GM08714 (cell line): Measurements from ENCODE around the gene NCAPD2.
"Not testable (repeated sequence)": the region's sequence is repeated elsewhere in the genome, so short reads cannot be mapped to it uniquely, and the experiment has no call there.

Experiments used
- H3K4me3 ChIP-seq: fragments of 200-500 bp; sonication (Bioruptor generic); 2 replicates; pipeline ENCODE4 v1.5.1; 2014; ENCODE audit warnings: mild to moderate bottlenecking, low read length, inconsistent platforms
- ZNF274 ChIP-seq: IDR thresholded peaks from 2 replicates; pipeline ENCODE4 v1.6.1; 2012; ENCODE audit warnings: mild to moderate bottlenecking, low read depth, low read length

NCAPD2 gene

GRCh38 chr12:6553051-6553868 lies 59.4 kb downstream of the NCAPD2 start:
- H3K4me3 ChIP-seq = no peak overlapping the region
- no peak for TF ChIP-seq ZNF274

- TF ChIP-seq ZNF274 = no peak
- peak overlapping the region; percentile 94 for H3K4me3 ChIP-seq
Observed at GRCh38 chr12:6554168-6555017, 60.5 kb downstream of the NCAPD2 start.

GRCh38 chr12:6555018-6555691 lies 61.3 kb downstream of the NCAPD2 start:
- TF ChIP-seq ZNF274 = no peak
- H3K4me3 ChIP-seq = peak overlapping the region; percentile 94

GRCh38 chr12:6556496-6556817 lies 62.6 kb downstream of the NCAPD2 start:
- H3K4me3 ChIP-seq = not testable (repeated sequence)

GRCh38 chr12:6556857-6557256 lies 63.0 kb downstream of the NCAPD2 start:
- no peak for TF ChIP-seq ZNF274

GRCh38 chr12:6558014-6558760 lies 64.3 kb downstream of the NCAPD2 start:
- not testable (repeated sequence) for H3K4me3 ChIP-seq

More at GRCh38 chr12:6556857-6557256, 63.0 kb downstream of the NCAPD2 start:
- H3K4me3 ChIP-seq = no peak overlapping the region

- H3K4me3 ChIP-seq = no peak overlapping the region
- no peak for TF ChIP-seq ZNF274
Observed at GRCh38 chr12:6559500-6559899, 65.6 kb downstream of the NCAPD2 start.

GRCh38 chr12:6560501-6561205 lies 66.8 kb downstream of the NCAPD2 start:
- no peak for TF ChIP-seq ZNF274
- no peak overlapping the region for H3K4me3 ChIP-seq

- H3K4me3 ChIP-seq = no peak overlapping the region
- no peak for TF ChIP-seq ZNF274
Observed at GRCh38 chr12:6562881-6563280, 69.0 kb downstream of the NCAPD2 start.

- H3K4me3 ChIP-seq = no peak overlapping the region
- TF ChIP-seq ZNF274 = no peak
Observed at GRCh38 chr12:6563448-6564050, 69.6 kb downstream of the NCAPD2 start.

GRCh38 chr12:6567112-6567670 lies 73.3 kb downstream of the NCAPD2 start:
- H3K4me3 ChIP-seq = peak overlapping the region; percentile 80
- no peak for TF ChIP-seq ZNF274

- TF ChIP-seq ZNF274 = no peak
- no peak overlapping the region for H3K4me3 ChIP-seq
Observed at GRCh38 chr12:6569312-6569711, 75.4 kb downstream of the NCAPD2 start.

- no peak for TF ChIP-seq ZNF274
Observed at GRCh38 chr12:6569786-6570185, 75.9 kb downstream of the NCAPD2 start.

More at GRCh38 chr12:6569786-6570185, 75.9 kb downstream of the NCAPD2 start:
- H3K4me3 ChIP-seq = no peak overlapping the region
